ENCODE data around the gene DSN1.

Gene DSN1

GRCh38 chr20:36773597-36774390 lies at the start of gene DSN1:
Gene DSN1, minus strand, starts transcription at chr20:36773763. Its CDS starts 2,305 bp downstream, at chr20:36771458.
- no peaks in the 10 kb centered on the region for H3K27me3 ChIP-seq (ENCODE audit: insufficient read depth, low read length, poor library complexity, severe bottlenecking)
- peak within 1 kb of the TSS; percentile 89 for H3K4me2 ChIP-seq (ENCODE audit: low read depth, low read length, poor library complexity, severe bottlenecking)
- H3K9me2 ChIP-seq (replicated peaks; ENCODE audit: low read depth, low read length): no peaks in the 10 kb centered on the region
- H3F3A ChIP-seq (ENCODE audit: low read depth): no peaks in the 10 kb centered on the region
- H3K4me3 ChIP-seq (ENCODE audit: low read length, poor library complexity, severe bottlenecking): peak within 1 kb of the TSS; percentile 97
- H3K36me3 ChIP-seq (ENCODE audit: insufficient read depth, low read length): no peaks in the 10 kb centered on the region
- H3K4me1 ChIP-seq (ENCODE audit: insufficient read depth, low read length, poor library complexity, severe bottlenecking): peaks cover 34% of the 10 kb centered on the region
- no peak for TF ChIP-seq EZH2phosphoT487 (IDR thresholded peaks at IDR 0.05; ENCODE audit: borderline replicate concordance)
- TF ChIP-seq CTCF (conservative IDR thresholded peaks at IDR 0.05; ENCODE audit: low read length): peak; percentile 83; the same call in 1 of the 2 replicates
- H3K9me3 ChIP-seq (ENCODE audit: insufficient read depth, low read depth, low read length): no peaks in the 10 kb centered on the region
- peak within 1 kb of the TSS; percentile 98 for H2AFZ ChIP-seq (ENCODE audit: low read length)
- H4K20me1 ChIP-seq (ENCODE audit: insufficient read depth, low read length, poor library complexity, severe bottlenecking): peaks cover 8% of the 10 kb centered on the region
- peak within 1 kb of the TSS; percentile 98 for H3K9ac ChIP-seq (ENCODE audit: low read depth, low read length, poor library complexity, severe bottlenecking)
- H3K79me2 ChIP-seq (ENCODE audit: insufficient read depth, low read length): peaks cover 40% of the 10 kb centered on the region

DNA sequence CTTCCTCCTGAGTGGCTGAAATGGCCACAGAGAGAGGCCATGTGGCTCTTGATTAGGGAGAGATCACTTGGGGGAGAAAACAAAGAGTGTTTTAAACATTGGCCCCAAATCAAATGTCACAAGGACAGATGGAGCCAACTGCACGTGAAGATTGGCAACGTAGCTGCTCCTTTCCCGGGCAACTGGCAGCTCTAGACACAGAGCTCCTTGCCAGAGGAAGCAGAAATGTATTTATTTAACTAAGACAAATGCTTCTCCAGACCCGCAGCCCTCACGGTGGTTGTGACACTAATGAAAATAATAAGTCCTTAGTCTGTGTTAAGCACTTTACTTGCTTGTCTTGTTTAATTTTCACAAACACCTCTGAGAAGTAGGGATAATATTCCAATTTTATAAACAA lies 49.6 kb upstream of the DSN1 start:
- Histone ChIP-seq H2AFZ (ENCODE audit: low read length) (no peak overlapping the region), H3K9me3 (ENCODE audit: insufficient read depth, low read depth, low read length) (no peaks in the 10 kb centered on the region), H3K27me3 (ENCODE audit: insufficient read depth, low read length, poor library complexity, severe bottlenecking) (no peaks in the 10 kb centered on the region), H3K79me2 (ENCODE audit: insufficient read depth, low read length) (no peaks in the 10 kb centered on the region), H3K4me1 (ENCODE audit: insufficient read depth, low read length, poor library complexity, severe bottlenecking) (no peaks in the 10 kb centered on the region), H3K4me2 (ENCODE audit: low read depth, low read length, poor library complexity, severe bottlenecking) (no peak overlapping the region), H3K36me3 (ENCODE audit: insufficient read depth, low read length) (peaks cover 2% of the 10 kb centered on the region; the same call in 1 of the 2 replicates), H3K9ac (ENCODE audit: low read depth, low read length, poor library complexity, severe bottlenecking) (no peak overlapping the region), H4K20me1 (ENCODE audit: insufficient read depth, low read length, poor library complexity, severe bottlenecking) (no peaks in the 10 kb centered on the region), H3F3A (ENCODE audit: low read depth) (no peaks in the 10 kb centered on the region), H3K4me3 (ENCODE audit: low read length, poor library complexity, severe bottlenecking) (no peak overlapping the region), H3K9me2 (replicated peaks; ENCODE audit: low read depth, low read length) (no peaks in the 10 kb centered on the region)
- no peak for TF ChIP-seq CTCF (conservative IDR thresholded peaks at IDR 0.05; ENCODE audit: low read length)
- TF ChIP-seq EZH2phosphoT487 (IDR thresholded peaks at IDR 0.05; ENCODE audit: borderline replicate concordance): no peak

DNA sequence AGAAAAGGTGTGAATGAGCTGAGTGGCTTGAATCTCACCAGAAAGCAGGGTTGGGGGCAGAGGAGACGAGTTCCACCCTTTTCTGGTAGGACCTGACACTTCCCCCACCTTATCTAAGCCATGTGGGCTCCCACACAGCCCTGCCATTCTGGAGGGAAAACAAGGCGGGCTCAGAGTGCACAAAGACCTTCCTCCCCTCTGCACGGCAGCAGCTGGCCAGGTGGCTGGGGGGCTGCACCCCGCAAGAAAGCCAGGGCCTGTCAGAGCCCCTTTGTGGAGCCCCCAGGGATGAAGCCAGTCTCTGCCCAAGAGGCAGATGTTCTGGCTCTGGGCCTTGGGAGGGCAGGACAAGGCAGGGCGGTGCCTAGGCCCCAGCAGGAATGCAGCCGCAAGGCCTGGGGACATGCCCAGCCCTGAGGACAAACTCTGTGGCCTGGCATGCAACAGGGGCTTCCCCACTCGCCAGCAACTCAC lies 48.4 kb upstream of the DSN1 start:
- Histone ChIP-seq H3K9me2 (replicated peaks; ENCODE audit: low read depth, low read length) (no peaks in the 10 kb centered on the region), H4K20me1 (ENCODE audit: insufficient read depth, low read length, poor library complexity, severe bottlenecking) (no peaks in the 10 kb centered on the region), H3K36me3 (ENCODE audit: insufficient read depth, low read length) (no peaks in the 10 kb centered on the region), H3K79me2 (ENCODE audit: insufficient read depth, low read length) (no peaks in the 10 kb centered on the region), H3K4me1 (ENCODE audit: insufficient read depth, low read length, poor library complexity, severe bottlenecking) (no peaks in the 10 kb centered on the region), H3K27me3 (ENCODE audit: insufficient read depth, low read length, poor library complexity, severe bottlenecking) (no peaks in the 10 kb centered on the region), H3K4me3 (ENCODE audit: low read length, poor library complexity, severe bottlenecking) (no peak overlapping the region), H3K9me3 (ENCODE audit: insufficient read depth, low read depth, low read length) (no peaks in the 10 kb centered on the region), H3K4me2 (ENCODE audit: low read depth, low read length, poor library complexity, severe bottlenecking) (no peak overlapping the region), H3F3A (ENCODE audit: low read depth) (no peaks in the 10 kb centered on the region), H3K9ac (ENCODE audit: low read depth, low read length, poor library complexity, severe bottlenecking) (no peak overlapping the region), H2AFZ (ENCODE audit: low read length) (no peak overlapping the region)
- no peak for TF ChIP-seq CTCF (conservative IDR thresholded peaks at IDR 0.05; ENCODE audit: low read length)
- no peak for TF ChIP-seq EZH2phosphoT487 (IDR thresholded peaks at IDR 0.05; ENCODE audit: borderline replicate concordance)

All from Loucy (cell line).